ENCODE data around the gene LRP10. TPM values are rescaled to one million over a fixed set of nuclear protein-coding genes. Genes with fewer than 3 reads are reported as not detected.
A peak's percentile ranks its signal among the peaks of the same experiment; 100 is the strongest.

The LRP10 gene
- total and polyA plus RNA-seq, 2 of the 8 experiments (the other 6 are each of a cell fraction or from before 2014, with no cell fraction given), result 12.4 to 15.6 TPM

DNA sequence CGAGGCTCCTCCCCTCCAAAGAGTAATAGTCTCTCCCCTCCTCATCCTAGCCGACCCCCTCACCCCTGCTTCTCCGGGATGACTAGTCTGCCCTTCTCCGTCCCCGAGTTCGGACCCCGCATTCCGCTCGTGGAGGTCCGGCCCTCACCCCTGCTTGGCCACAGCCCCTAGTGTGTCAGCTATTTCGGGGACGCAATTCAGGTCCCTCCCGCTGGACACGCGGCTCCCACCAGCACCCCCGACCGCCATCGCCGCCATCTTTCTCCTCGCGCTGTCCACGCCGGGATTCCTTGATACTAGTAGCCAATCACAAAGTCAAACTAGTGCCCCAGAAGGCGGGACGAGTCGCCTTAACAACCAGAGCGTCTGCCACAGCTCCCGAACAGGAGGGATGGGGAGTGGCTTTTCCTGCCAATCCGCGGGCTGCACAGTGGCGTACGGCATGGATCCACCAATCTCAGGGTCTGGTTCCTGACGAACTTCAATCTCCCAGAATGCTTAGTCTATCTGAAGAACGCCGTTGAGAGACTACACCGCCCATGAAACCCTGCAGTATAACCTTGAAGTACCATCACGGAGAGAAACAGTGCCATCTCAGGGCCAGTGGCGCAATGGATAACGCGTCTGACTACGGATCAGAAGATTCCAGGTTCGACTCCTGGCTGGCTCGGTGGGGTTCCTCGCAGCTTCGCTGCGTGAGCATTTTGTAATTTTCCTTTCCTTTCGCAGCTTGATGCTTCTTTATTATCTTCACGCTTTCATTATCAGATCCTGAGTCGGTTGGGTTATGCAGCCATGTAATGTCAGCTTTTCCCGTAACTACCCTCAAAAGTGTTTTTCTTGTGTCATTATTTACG, 57.8 kb downstream of the LRP10 start, which contains the start of gene PRMT5 (continued):
- peak; percentile 97 for TF ChIP-seq YY1 (IDR thresholded peaks at IDR 0.05; ENCODE audit: low read depth, low read length)
- peak; percentile 48; the same call in 1 of the 2 replicates for TF ChIP-seq NRF1 (IDR thresholded peaks at IDR 0.05; ENCODE audit: low read depth, low read length)
- peak; percentile 61 for TF ChIP-seq KDM4A (IDR thresholded peaks at IDR 0.05; ENCODE audit: low read depth, low read length, severe bottlenecking)
- no peak for TF ChIP-seq SIX5 (IDR thresholded peaks at IDR 0.05; ENCODE audit: low read depth, low read length)
- TF ChIP-seq TEAD4 (IDR thresholded peaks at IDR 0.05; ENCODE audit: low read depth, low read length), result peak; percentile 86
- TF ChIP-seq SP2 (IDR thresholded peaks at IDR 0.05; ENCODE audit: low read length), result peak; percentile 38; the same call in 1 of the 2 replicates
- peak; percentile 97 for TF ChIP-seq RBBP5 (IDR thresholded peaks at IDR 0.05; ENCODE audit: borderline replicate concordance, low read depth, low read length)
- TF ChIP-seq ASH2L (IDR thresholded peaks at IDR 0.05; ENCODE audit: low read length), result peak; percentile 97
- TF ChIP-seq, protein P1, sequence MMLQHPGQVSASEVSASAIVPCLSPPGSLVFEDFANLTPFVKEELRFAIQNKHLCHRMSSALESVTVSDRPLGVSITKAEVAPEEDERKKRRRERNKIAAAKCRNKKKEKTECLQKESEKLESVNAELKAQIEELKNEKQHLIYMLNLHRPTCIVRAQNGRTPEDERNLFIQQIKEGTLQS (IDR thresholded peaks at IDR 0.05; ENCODE audit: insufficient read depth, low read depth, low read length), result no peak
- TF ChIP-seq, protein P2, sequence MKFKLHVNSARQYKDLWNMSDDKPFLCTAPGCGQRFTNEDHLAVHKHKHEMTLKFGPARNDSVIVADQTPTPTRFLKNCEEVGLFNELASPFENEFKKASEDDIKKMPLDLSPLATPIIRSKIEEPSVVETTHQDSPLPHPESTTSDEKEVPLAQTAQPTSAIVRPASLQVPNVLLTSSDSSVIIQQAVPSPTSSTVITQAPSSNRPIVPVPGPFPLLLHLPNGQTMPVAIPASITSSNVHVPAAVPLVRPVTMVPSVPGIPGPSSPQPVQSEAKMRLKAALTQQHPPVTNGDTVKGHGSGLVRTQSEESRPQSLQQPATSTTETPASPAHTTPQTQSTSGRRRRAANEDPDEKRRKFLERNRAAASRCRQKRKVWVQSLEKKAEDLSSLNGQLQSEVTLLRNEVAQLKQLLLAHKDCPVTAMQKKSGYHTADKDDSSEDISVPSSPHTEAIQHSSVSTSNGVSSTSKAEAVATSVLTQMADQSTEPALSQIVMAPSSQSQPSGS (IDR thresholded peaks at IDR 0.05; ENCODE audit: low read length), result peak; percentile 78; the same call in 1 of the 2 replicates
- peak; percentile 53; the same call in 1 of the 2 replicates for TF ChIP-seq SP1 (IDR thresholded peaks at IDR 0.05; ENCODE audit: low read depth, low read length)
- peak; percentile 96 for TF ChIP-seq TAF1 (IDR thresholded peaks at IDR 0.05; ENCODE audit: low read depth, low read length)
- no peak for TF ChIP-seq HDAC2 (IDR thresholded peaks at IDR 0.05; ENCODE audit: borderline replicate concordance in 1 of 2, low read depth in 2 of 2, low read length in 2 of 2)
- no peak for TF ChIP-seq RFX5 (IDR thresholded peaks at IDR 0.05; ENCODE audit: borderline replicate concordance, low read depth, low read length)
- TF ChIP-seq, protein P3, sequence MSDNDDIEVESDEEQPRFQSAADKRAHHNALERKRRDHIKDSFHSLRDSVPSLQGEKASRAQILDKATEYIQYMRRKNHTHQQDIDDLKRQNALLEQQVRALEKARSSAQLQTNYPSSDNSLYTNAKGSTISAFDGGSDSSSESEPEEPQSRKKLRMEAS (IDR thresholded peaks at IDR 0.05), result peak; percentile 88
- TF ChIP-seq PHF8 (conservative IDR thresholded peaks at IDR 0.05; ENCODE audit: low read depth, low read length), result peak; percentile 100
- TF ChIP-seq, protein P4, sequence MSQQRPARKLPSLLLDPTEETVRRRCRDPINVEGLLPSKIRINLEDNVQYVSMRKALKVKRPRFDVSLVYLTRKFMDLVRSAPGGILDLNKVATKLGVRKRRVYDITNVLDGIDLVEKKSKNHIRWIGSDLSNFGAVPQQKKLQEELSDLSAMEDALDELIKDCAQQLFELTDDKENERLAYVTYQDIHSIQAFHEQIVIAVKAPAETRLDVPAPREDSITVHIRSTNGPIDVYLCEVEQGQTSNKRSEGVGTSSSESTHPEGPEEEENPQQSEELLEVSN (IDR thresholded peaks at IDR 0.05), result peak; percentile 34; the same call in 1 of the 2 replicates
